NCI-H345 (cell line): Measurements from ENCODE around the gene GRIK3.

Experiments
- DNase-seq: peaks from one replicate; lab custom pipeline; 2025; lab: John Stamatoyannopoulos, UW

GRIK3 gene

GRCh38 chr1:36824390-36824861 is 209.9 kb downstream of the GRIK3 start:
- no peak for DNase-seq

- no peak for DNase-seq
Observed at GRCh38 chr1:36822648-36823047, 211.7 kb downstream of the GRIK3 start.

GRCh38 chr1:36821386-36821785 is 212.9 kb downstream of the GRIK3 start:
- DNase-seq: no peak

GRCh38 chr1:36818771-36819170 is 215.5 kb downstream of the GRIK3 start:
- DNase-seq: no peak

GRCh38 chr1:36816348-36816747 is 218.0 kb downstream of the GRIK3 start:
- no peak for DNase-seq

- DNase-seq: no peak
Observed at GRCh38 chr1:36814774-36815173, 219.5 kb downstream of the GRIK3 start.

GRCh38 chr1:36814083-36814482 is 220.2 kb downstream of the GRIK3 start:
- DNase-seq: no peak

GRCh38 chr1:36807262-36807661 is 227.1 kb downstream of the GRIK3 start:
- no peak for DNase-seq

GRCh38 chr1:36805979-36806640 is 228.2 kb downstream of the GRIK3 start:
- no peak for DNase-seq

- no peak for DNase-seq
Observed at GRCh38 chr1:36804669-36805314, 229.5 kb downstream of the GRIK3 start.

- no peak for DNase-seq
Observed at GRCh38 chr1:36803868-36804570, 230.3 kb downstream of the GRIK3 start.

- no peak for DNase-seq
Observed at GRCh38 chr1:36802018-36802417, 232.3 kb downstream of the GRIK3 start.

GRCh38 chr1:36797761-36798160 is 236.6 kb downstream of the GRIK3 start:
- DNase-seq: no peak

GRCh38 chr1:36796733-36797132 is 237.6 kb downstream of the GRIK3 start:
- no peak for DNase-seq

GRCh38 chr1:36796106-36796590 is 238.2 kb downstream of the GRIK3 start:
- DNase-seq: peak; percentile 21

GRCh38 chr1:36794460-36794859 is 239.9 kb downstream of the GRIK3 start:
- DNase-seq: no peak

- DNase-seq: no peak
Observed at GRCh38 chr1:36793452-36793851, 240.9 kb downstream of the GRIK3 start.

GRCh38 chr1:36792292-36792691 is 242.0 kb downstream of the GRIK3 start:
- DNase-seq: no peak

- no peak for DNase-seq
Observed at GRCh38 chr1:36790191-36790590, 244.1 kb downstream of the GRIK3 start.

- no peak for DNase-seq
Observed at GRCh38 chr1:36789535-36789934, 244.8 kb downstream of the GRIK3 start.

- DNase-seq: no peak
Observed at GRCh38 chr1:36787312-36787913, 246.9 kb downstream of the GRIK3 start.

GRCh38 chr1:36786425-36786824 is 247.9 kb downstream of the GRIK3 start:
- DNase-seq: no peak
